Measurements from ENCODE around the gene PTGFRN. TPM values are rescaled to one million over a fixed set of nuclear protein-coding genes. Genes with fewer than 3 reads are reported as not detected.
A peak's percentile ranks its signal among the peaks of the same experiment; 100 is the strongest.

PTGFRN gene
- total and polyA plus RNA-seq, 9 donors: 22.9 to 106 (median 65.8) TPM

- H3K9me3 ChIP-seq: no peaks in the 10 kb centered on the region
- WGBS, 3 donors: 29 to 40% (median 37%) methylated on average over 2 of the region's 2 CpGs
- H3K36me3 ChIP-seq: no peaks in the 10 kb centered on the region
- H3K4me3 ChIP-seq: no peak overlapping the region
- DNase-seq: no peak
- TF ChIP-seq POLR2A (IDR thresholded peaks at IDR 0.05): no peak
- TF ChIP-seq EP300 (IDR thresholded peaks at IDR 0.05): no peak
- no peak for TF ChIP-seq CTCF (IDR thresholded peaks at IDR 0.05)
- no peaks in the 10 kb centered on the region for H3K27me3 ChIP-seq
- no peak overlapping the region for H3K27ac ChIP-seq
- H3K4me1 ChIP-seq (ENCODE audit: insufficient read depth): peaks cover 5% of the 10 kb centered on the region
- intact Hi-C loops (cut with DNase I): loop anchor here in 1 of 4 donors (10.0 kb wide), 1 partner anchor 48 kb away; no protein-coding TSS in a partner anchor
Observed at GRCh38 chr1:116877141-116877818, 32.4 kb upstream of the PTGFRN start.

- H3K36me3 ChIP-seq: no peaks in the 10 kb centered on the region
- H3K27me3 ChIP-seq: no peaks in the 10 kb centered on the region
- no peaks in the 10 kb centered on the region for H3K9me3 ChIP-seq
- H3K4me3 ChIP-seq: no peak overlapping the region
- TF ChIP-seq CTCF (IDR thresholded peaks at IDR 0.05) (no peak), EP300 (IDR thresholded peaks at IDR 0.05) (no peak)
- DNase-seq: peak in 3 of 5 donors; percentile 30 to 44 (median 30)
- peaks cover 5% of the 10 kb centered on the region for H3K4me1 ChIP-seq (ENCODE audit: insufficient read depth)
- intact Hi-C loops (cut with DNase I): loop anchor here in 1 of 4 donors (10.0 kb wide), 1 partner anchor 46 kb away; no protein-coding TSS in a partner anchor
- H3K27ac ChIP-seq: no peak overlapping the region
- 45 to 53% (median 47%) methylated on average over 10 of the region's 10 CpGs for WGBS, 3 donors
Observed at GRCh38 chr1:116878804-116879477, 30.8 kb upstream of the PTGFRN start.

GRCh38 chr1:116879478-116880133 lies 30.1 kb upstream of the PTGFRN start:
- WGBS, 3 donors: 88 to 96% (median 96%) methylated on average over 10 of the region's 10 CpGs

More at GRCh38 chr1:116879478-116880133, 30.1 kb upstream of the PTGFRN start:
- DNase-seq: no peak
- no peaks in the 10 kb centered on the region for H3K9me3 ChIP-seq
- intact Hi-C loops (cut with DNase I): loop anchor here in 2 of 4 donors (10.0 kb wide), 2 partner anchors 45 to 805 kb away; no protein-coding TSS in a partner anchor
- no peaks in the 10 kb centered on the region for H3K36me3 ChIP-seq
- H3K4me3 ChIP-seq: no peak overlapping the region
- peaks cover 5% of the 10 kb centered on the region for H3K4me1 ChIP-seq (ENCODE audit: insufficient read depth)
- H3K27me3 ChIP-seq: no peaks in the 10 kb centered on the region
- H3K27ac ChIP-seq: no peak overlapping the region
- TF ChIP-seq CTCF (IDR thresholded peaks at IDR 0.05): no peak
- no peak for TF ChIP-seq POLR2A (IDR thresholded peaks at IDR 0.05)
- TF ChIP-seq EP300 (IDR thresholded peaks at IDR 0.05): no peak
